Measurements from ENCODE around the gene TM4SF18. TPM values are rescaled to one million over a fixed set of nuclear protein-coding genes. Genes with fewer than 3 reads are reported as not detected.
A peak's percentile ranks its signal among the peaks of the same experiment; 100 is the strongest.

TM4SF18 gene
- total RNA-seq, 3 donors from 2014 or later (not counting 1 experiment from before 2014, with no cell fraction given) = not detected

DNA sequence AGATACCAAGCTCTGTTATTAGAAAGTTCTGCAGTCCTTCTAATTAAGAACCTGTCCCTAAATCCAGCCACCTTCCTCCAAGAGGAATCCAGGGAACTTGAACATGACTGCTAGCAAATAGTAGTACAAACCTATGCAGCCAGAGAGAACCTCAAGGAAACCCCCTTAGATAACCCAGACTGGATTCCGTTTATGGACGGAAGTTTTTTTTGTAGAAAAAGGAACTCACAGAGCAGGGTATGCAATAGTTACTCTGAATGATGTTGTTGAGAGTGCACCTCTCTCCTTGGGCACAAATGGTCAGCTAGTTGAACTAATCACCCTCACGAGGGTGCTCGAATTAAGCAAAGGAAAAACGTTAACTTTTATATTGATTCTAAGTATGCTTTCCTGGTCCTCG is 40.8 kb downstream of the TM4SF18 start:
- WGBS (ENCODE audit: insufficient coverage) = 62% methylated on average over 4 of the region's 6 CpGs
- Mint-ChIP-seq H3K36me3 (no peaks in the 10 kb centered on the region), H3K4me3 (no peak overlapping the region), H3K4me1 (peaks cover 6 to 8% of the 10 kb centered on the region in 2 donors), H3K27ac (no peak overlapping the region), H3K9me3 (no peaks in the 10 kb centered on the region), H3K27me3 (ENCODE audit: low read depth in 2 of 2) (no peaks in the 10 kb centered on the region)
- intact Hi-C loops (cut with micrococcal nuclease) = no loop called here
- no peak for DNase-seq
- Histone ChIP-seq H3K27ac (ENCODE audit: low read length) (no peak overlapping the region), H3K9me3 (ENCODE audit: control insufficient read depth, insufficient read depth, low read length) (no peaks in the 10 kb centered on the region), H3K4me1 (ENCODE audit: control insufficient read depth, insufficient read depth, low read length) (no peaks in the 10 kb centered on the region), H3K27me3 (ENCODE audit: control insufficient read depth, insufficient read depth, low read length) (no peaks in the 10 kb centered on the region), H3K4me3 (ENCODE audit: low read length) (no peak overlapping the region), H3K36me3 (ENCODE audit: control insufficient read depth, insufficient read depth, low read length) (no peaks in the 10 kb centered on the region)
- ATAC-seq = no peak
- TF ChIP-seq, protein P1, sequence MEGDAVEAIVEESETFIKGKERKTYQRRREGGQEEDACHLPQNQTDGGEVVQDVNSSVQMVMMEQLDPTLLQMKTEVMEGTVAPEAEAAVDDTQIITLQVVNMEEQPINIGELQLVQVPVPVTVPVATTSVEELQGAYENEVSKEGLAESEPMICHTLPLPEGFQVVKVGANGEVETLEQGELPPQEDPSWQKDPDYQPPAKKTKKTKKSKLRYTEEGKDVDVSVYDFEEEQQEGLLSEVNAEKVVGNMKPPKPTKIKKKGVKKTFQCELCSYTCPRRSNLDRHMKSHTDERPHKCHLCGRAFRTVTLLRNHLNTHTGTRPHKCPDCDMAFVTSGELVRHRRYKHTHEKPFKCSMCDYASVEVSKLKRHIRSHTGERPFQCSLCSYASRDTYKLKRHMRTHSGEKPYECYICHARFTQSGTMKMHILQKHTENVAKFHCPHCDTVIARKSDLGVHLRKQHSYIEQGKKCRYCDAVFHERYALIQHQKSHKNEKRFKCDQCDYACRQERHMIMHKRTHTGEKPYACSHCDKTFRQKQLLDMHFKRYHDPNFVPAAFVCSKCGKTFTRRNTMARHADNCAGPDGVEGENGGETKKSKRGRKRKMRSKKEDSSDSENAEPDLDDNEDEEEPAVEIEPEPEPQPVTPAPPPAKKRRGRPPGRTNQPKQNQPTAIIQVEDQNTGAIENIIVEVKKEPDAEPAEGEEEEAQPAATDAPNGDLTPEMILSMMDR (IDR thresholded peaks at IDR 0.05) = no peak

DNA sequence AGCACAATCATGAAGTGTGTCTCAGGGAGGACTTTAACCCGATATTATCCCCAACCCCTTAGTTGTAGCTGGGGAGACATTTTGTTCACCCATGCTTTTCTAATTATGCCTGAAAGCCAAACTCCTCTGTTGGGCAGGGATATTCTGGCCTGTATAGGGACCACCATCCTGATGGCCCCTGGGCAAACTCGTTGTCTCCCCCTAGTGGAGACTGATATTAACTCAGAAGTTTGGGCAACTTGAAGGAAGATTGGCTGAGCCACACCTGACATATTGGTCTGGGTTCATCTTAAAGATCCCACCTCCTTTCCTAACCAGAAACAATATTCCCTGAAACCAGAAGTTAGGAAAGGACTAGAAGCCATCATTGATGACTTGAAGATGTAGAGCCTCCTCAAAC is 42.3 kb downstream of the TM4SF18 start:
- intact Hi-C loops (cut with micrococcal nuclease) = no loop called here
- peak in 2 of 3 donors; percentile 42 to 55 for ATAC-seq

DNA sequence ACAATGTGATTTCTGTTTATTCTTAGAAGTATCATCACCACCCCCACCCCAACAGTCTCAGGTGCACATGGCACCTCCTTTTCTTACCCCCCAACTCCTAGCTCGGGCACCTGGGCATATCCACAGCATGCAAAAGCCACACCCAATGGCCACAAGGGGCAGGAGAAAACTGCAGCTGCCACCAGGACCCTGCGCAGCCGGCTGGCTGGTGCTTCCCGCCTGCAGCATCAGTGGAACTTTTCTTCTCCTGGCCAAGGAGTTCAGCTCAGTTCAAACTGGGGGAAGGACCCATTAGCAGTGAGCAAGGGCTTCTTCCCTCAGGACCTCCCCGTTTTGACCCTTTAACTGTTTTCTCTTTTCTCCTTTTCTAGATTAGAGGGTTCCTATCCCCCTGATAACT is 44.8 kb downstream of the TM4SF18 start:
- H3K4me1 Mint-ChIP-seq = no peaks in the 10 kb centered on the region
- intact Hi-C loops (cut with micrococcal nuclease) = no loop called here
- DNase-seq = no peak
- no peak overlapping the region for H3K27ac Mint-ChIP-seq
- no peaks in the 10 kb centered on the region for H3K9me3 Mint-ChIP-seq
- no peak for ATAC-seq
- Histone ChIP-seq H3K36me3 (ENCODE audit: control insufficient read depth, insufficient read depth, low read length) (no peaks in the 10 kb centered on the region), H3K27me3 (ENCODE audit: control insufficient read depth, insufficient read depth, low read length) (no peaks in the 10 kb centered on the region), H3K4me1 (ENCODE audit: control insufficient read depth, insufficient read depth, low read length) (no peaks in the 10 kb centered on the region), H3K4me3 (ENCODE audit: low read length) (no peak overlapping the region), H3K27ac (ENCODE audit: low read length) (no peak overlapping the region), H3K9me3 (ENCODE audit: control insufficient read depth, insufficient read depth, low read length) (no peaks in the 10 kb centered on the region)
- WGBS (ENCODE audit: insufficient coverage) = 82% methylated on average over 5 of the region's 5 CpGs
- H3K27me3 Mint-ChIP-seq (ENCODE audit: low read depth in 2 of 2) = no peaks in the 10 kb centered on the region
- H3K4me3 Mint-ChIP-seq = no peak overlapping the region
- H3K36me3 Mint-ChIP-seq = no peaks in the 10 kb centered on the region
- TF ChIP-seq, protein P1 (IDR thresholded peaks at IDR 0.05) = no peak

More for the DNA sequence above, 42.3 kb downstream of the TM4SF18 start:
- no peak overlapping the region for H3K27ac ChIP-seq (ENCODE audit: low read length)
- peak in 1 of 2 donors; percentile 44 for DNase-seq
- TF ChIP-seq, protein P1 (IDR thresholded peaks at IDR 0.05) = peak; percentile 52
- H3K4me1 ChIP-seq (ENCODE audit: control insufficient read depth, insufficient read depth, low read length) = no peaks in the 10 kb centered on the region
- no peaks in the 10 kb centered on the region for H3K4me1 Mint-ChIP-seq
- H3K36me3 Mint-ChIP-seq = no peaks in the 10 kb centered on the region
- no peaks in the 10 kb centered on the region for H3K27me3 Mint-ChIP-seq (ENCODE audit: low read depth in 2 of 2)
- H3K27me3 ChIP-seq (ENCODE audit: control insufficient read depth, insufficient read depth, low read length) = no peaks in the 10 kb centered on the region
- WGBS (ENCODE audit: insufficient coverage) = 65% methylated on average over 2 of the region's 2 CpGs
- H3K27ac Mint-ChIP-seq = no peak overlapping the region
- no peaks in the 10 kb centered on the region for H3K9me3 ChIP-seq (ENCODE audit: control insufficient read depth, insufficient read depth, low read length)
- no peak overlapping the region for H3K4me3 Mint-ChIP-seq
- no peak overlapping the region for H3K4me3 ChIP-seq (ENCODE audit: low read length)
- H3K36me3 ChIP-seq (ENCODE audit: control insufficient read depth, insufficient read depth, low read length) = no peaks in the 10 kb centered on the region
- H3K9me3 Mint-ChIP-seq = no peaks in the 10 kb centered on the region

DNA sequence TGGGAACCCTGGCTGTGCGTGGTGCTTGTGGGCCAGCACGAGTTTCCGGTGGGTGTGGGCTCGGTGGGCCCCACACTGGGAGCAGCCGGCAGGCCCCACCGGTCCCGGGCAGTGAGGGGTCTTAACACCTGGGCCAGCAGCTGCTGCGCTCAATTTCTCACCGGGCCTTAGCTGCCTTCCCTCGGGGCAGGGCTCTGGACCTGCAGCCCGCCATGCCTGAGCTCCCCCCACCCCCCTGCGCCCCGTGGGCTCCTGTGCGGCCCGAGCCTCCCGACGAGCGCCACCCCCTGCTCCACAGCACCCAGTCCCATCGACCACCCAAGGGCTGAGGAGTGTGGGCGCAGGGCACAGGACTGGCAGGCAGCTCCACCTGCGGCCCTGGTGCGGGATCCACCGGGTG is 49.4 kb downstream of the TM4SF18 start:
- Histone ChIP-seq H3K27me3 (ENCODE audit: control insufficient read depth, insufficient read depth, low read length) (no peaks in the 10 kb centered on the region), H3K27ac (ENCODE audit: low read length) (no peak overlapping the region), H3K4me1 (ENCODE audit: control insufficient read depth, insufficient read depth, low read length) (no peaks in the 10 kb centered on the region), H3K36me3 (ENCODE audit: control insufficient read depth, insufficient read depth, low read length) (no peaks in the 10 kb centered on the region), H3K9me3 (ENCODE audit: control insufficient read depth, insufficient read depth, low read length) (no peaks in the 10 kb centered on the region), H3K4me3 (ENCODE audit: low read length) (no peak overlapping the region)
- WGBS (ENCODE audit: insufficient coverage) = 88% methylated on average over 20 of the region's 23 CpGs
- intact Hi-C loops (cut with micrococcal nuclease) = no loop called here
- no peak for ATAC-seq
- TF ChIP-seq, protein P1 (IDR thresholded peaks at IDR 0.05) = no peak
- DNase-seq = no peak
- Mint-ChIP-seq H3K9me3 (no peaks in the 10 kb centered on the region), H3K4me1 (no peaks in the 10 kb centered on the region), H3K36me3 (no peaks in the 10 kb centered on the region), H3K4me3 (no peak overlapping the region), H3K27ac (no peak overlapping the region), H3K27me3 (ENCODE audit: low read depth in 2 of 2) (no peaks in the 10 kb centered on the region)

All from natural killer cell (primary cell).